Activated CD8-positive, alpha-beta T cell treated with anti-CD3 and anti-CD28 coated beads for 36 hours (primary cell): ENCODE results near the gene CCDC179. TPM values are rescaled to one million over a fixed set of nuclear protein-coding genes. Genes with fewer than 3 reads are reported as not detected.

Experiments used
- ATAC-seq: fragments of 200-7000 bp; cut with Tn5 transposase; one replicate; pipeline ENCODE4 v1.10.0; 2021; ENCODE audit warnings: mild to moderate bottlenecking, moderate library complexity
- CTCF ChIA-PET: fragments of 350-600 bp; sonication (Branson Sonifier 250); formaldehyde crosslinking; loops from one replicate; lab custom pipeline; 2021; ENCODE audit warnings: antibody characterized with exemption; lab: Charles Lee
- POLR2A ChIA-PET: fragments of 350-600 bp; sonication (Branson Sonifier 250); formaldehyde crosslinking; loops from one replicate; lab custom pipeline; 2021; ENCODE audit warnings: antibody characterized with exemption; lab: Charles Lee
- DNase-seq: peaks from one replicate; pipeline ENCODE4 v3.0.0-alpha.2; 2020
- H3K27ac Mint-ChIP-seq: one replicate; pipeline ENCODE4 v1.8.0; 2021; ENCODE audit warnings: mild to moderate bottlenecking, mixed read lengths
- H3K27me3 Mint-ChIP-seq: one replicate; pipeline ENCODE4 v1.8.0; 2021; ENCODE audit warnings: mixed read lengths
- H3K36me3 Mint-ChIP-seq: one replicate; pipeline ENCODE4 v1.8.0; 2021; ENCODE audit warnings: low read depth, mixed read lengths
- H3K4me1 Mint-ChIP-seq: one replicate; pipeline ENCODE4 v1.8.0; 2021; ENCODE audit warnings: low read depth, mixed read lengths
- H3K4me3 Mint-ChIP-seq: one replicate; pipeline ENCODE4 v1.8.0; 2021; ENCODE audit warnings: mild to moderate bottlenecking, moderate library complexity, mixed read lengths
- H3K9me3 Mint-ChIP-seq: one replicate; pipeline ENCODE4 v1.8.0; 2021; ENCODE audit warnings: mixed read lengths
- intact Hi-C: fragments of 100-400 bp; cut with micrococcal nuclease; formaldehyde crosslinking; loops from one replicate; pipeline ENCODE4 v1.10.0; 2022
- total RNA-seq, 2 experiments: library from RNA; stranded (reverse); gene quantifications; one replicate each; pipeline ENCODE4 v1.2.3, GENCODE V29; 2021
- TF ChIP-seq, protein P1 (sequence below): fragments of 200-600 bp; IDR thresholded peaks from one replicate; pipeline ENCODE4 v1.8.0; 2022; ENCODE audit warnings: antibody characterized with exemption, mild to moderate bottlenecking

CCDC179 gene
- total RNA-seq, 2 experiments from 2014 or later: not detected

DNA sequence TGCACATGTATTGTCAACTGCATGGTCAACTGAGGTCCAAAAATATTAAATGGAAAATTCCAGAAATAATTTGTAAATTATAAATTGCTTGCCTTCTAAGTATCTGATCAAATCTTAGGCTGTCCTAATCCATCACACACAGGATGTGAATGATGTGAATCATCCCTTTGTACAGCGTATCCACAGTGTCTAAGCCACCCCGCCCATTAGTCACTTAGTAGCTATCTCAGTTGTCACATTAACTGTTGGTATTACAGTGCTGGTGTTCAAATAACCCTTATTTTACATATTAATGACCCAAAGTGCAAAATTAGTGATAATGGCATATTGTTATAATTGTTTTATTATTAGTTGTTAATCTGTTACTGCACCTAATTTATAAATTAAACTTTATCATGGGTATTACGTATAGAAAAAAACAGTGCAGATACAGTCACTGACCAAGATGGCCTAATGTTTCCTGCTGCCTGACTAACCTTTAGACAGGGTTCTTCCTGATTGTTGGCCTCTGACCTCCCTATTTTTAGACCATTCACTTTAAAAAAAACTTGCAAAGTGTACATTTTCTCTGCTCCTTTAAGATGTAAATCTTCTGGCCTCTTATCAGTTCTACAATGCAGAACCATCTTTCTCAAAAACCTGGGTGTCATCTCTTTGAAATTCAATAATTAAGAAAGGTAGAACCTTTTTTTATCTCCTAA, 27.8 kb downstream of the CCDC179 start:
- intact Hi-C loops: no loop called here
- TF ChIP-seq, protein P1, sequence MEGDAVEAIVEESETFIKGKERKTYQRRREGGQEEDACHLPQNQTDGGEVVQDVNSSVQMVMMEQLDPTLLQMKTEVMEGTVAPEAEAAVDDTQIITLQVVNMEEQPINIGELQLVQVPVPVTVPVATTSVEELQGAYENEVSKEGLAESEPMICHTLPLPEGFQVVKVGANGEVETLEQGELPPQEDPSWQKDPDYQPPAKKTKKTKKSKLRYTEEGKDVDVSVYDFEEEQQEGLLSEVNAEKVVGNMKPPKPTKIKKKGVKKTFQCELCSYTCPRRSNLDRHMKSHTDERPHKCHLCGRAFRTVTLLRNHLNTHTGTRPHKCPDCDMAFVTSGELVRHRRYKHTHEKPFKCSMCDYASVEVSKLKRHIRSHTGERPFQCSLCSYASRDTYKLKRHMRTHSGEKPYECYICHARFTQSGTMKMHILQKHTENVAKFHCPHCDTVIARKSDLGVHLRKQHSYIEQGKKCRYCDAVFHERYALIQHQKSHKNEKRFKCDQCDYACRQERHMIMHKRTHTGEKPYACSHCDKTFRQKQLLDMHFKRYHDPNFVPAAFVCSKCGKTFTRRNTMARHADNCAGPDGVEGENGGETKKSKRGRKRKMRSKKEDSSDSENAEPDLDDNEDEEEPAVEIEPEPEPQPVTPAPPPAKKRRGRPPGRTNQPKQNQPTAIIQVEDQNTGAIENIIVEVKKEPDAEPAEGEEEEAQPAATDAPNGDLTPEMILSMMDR: no peak

GRCh38 chr11:22830082-22830414, 30.2 kb downstream of the CCDC179 start:
- Mint-ChIP-seq H3K4me3 (peak overlapping the region; percentile 87), H3K4me1 (peaks cover 15% of the 10 kb centered on the region), H3K27me3 (no peaks in the 10 kb centered on the region), H3K27ac (no peak overlapping the region), H3K9me3 (no peaks in the 10 kb centered on the region), H3K36me3 (peaks cover 7% of the 10 kb centered on the region)
- intact Hi-C loops: no loop called here
- ATAC-seq (no peak), DNase-seq (no peak)
- TF ChIP-seq, protein P1: no peak
- CTCF ChIA-PET: interaction anchor here (1.2 to 2.8 kb wide), 10 partner anchors 8 to 86 kb away, joined by 3 to 14 read pairs (median 4); no protein-coding TSS in a partner anchor
- POLR2A ChIA-PET: interaction anchor here (2.0 kb wide), 1 partner anchor 205 kb away, joined by 11 read pairs; the partner anchor contains the start of gene FANCF

More for the DNA sequence above, 27.8 kb downstream of the CCDC179 start:
- Mint-ChIP-seq H3K27me3 (no peaks in the 10 kb centered on the region), H3K9me3 (no peaks in the 10 kb centered on the region), H3K27ac (no peak overlapping the region), H3K4me3 (no peak overlapping the region), H3K36me3 (no peaks in the 10 kb centered on the region), H3K4me1 (peaks cover 12% of the 10 kb centered on the region)
- CTCF ChIA-PET: interaction anchor here (1.3 kb wide), 1 partner anchor 43 kb away, joined by 3 read pairs; no protein-coding TSS in a partner anchor
- DNase-seq: peak; percentile 29
- no peak for ATAC-seq
- POLR2A ChIA-PET: no interaction called here

- TF ChIP-seq, protein P1: peak; percentile 29
- CTCF ChIA-PET: interaction anchor here (1.0 to 2.8 kb wide), 12 partner anchors 8 to 158 kb away, joined by 3 to 14 read pairs (median 4); no protein-coding TSS in a partner anchor
- DNase-seq (peak; percentile 95), ATAC-seq (peak; percentile 95)
- H3K27me3 Mint-ChIP-seq: no peaks in the 10 kb centered on the region
- H3K4me1 Mint-ChIP-seq: peaks cover 15% of the 10 kb centered on the region
- intact Hi-C loops: no loop called here
- H3K9me3 Mint-ChIP-seq: no peaks in the 10 kb centered on the region
- peak within 1 kb of the TSS; percentile 87 for H3K4me3 Mint-ChIP-seq
- H3K27ac Mint-ChIP-seq: peak within 1 kb of the TSS; percentile 92
- POLR2A ChIA-PET: interaction anchor here (0.7 to 2.0 kb wide), 4 partner anchors 16 to 205 kb away, joined by 3 to 11 read pairs (median 3); partner anchors contain the start of gene FANCF
- peaks cover 13% of the 10 kb centered on the region for H3K36me3 Mint-ChIP-seq
Measured at GRCh38 chr11:22829231-22830081, 30.8 kb downstream of the CCDC179 start, which contains the start of gene SVIP. Gene SVIP (minus strand): TSS chr11:22829801. CDS start chr11:22829748, 53 bp downstream.

GRCh38 chr11:22828373-22828772, 31.9 kb downstream of the CCDC179 start:
- CTCF ChIA-PET: interaction anchor here (1.0 to 2.8 kb wide), 7 partner anchors 10 to 157 kb away, joined by 3 to 14 read pairs (median 5); no protein-coding TSS in a partner anchor
- H3K4me3 Mint-ChIP-seq: peak overlapping the region; percentile 87
- intact Hi-C loops: no loop called here

More at GRCh38 chr11:22828373-22828772, 31.9 kb downstream of the CCDC179 start:
- H3K27ac Mint-ChIP-seq: peak overlapping the region; percentile 92
- DNase-seq (no peak), ATAC-seq (no peak)
- TF ChIP-seq, protein P1: no peak
- H3K9me3 Mint-ChIP-seq: no peaks in the 10 kb centered on the region
- POLR2A ChIA-PET: interaction anchor here (1.4 to 2.0 kb wide), 3 partner anchors 15 to 203 kb away, joined by 3 to 11 read pairs (median 3); partner anchors contain the start of gene FANCF
- H3K27me3 Mint-ChIP-seq: no peaks in the 10 kb centered on the region
- H3K36me3 Mint-ChIP-seq: peaks cover 18% of the 10 kb centered on the region
- peaks cover 15% of the 10 kb centered on the region for H3K4me1 Mint-ChIP-seq
